ENCODE measurements around the gene HVCN1.

DNA sequence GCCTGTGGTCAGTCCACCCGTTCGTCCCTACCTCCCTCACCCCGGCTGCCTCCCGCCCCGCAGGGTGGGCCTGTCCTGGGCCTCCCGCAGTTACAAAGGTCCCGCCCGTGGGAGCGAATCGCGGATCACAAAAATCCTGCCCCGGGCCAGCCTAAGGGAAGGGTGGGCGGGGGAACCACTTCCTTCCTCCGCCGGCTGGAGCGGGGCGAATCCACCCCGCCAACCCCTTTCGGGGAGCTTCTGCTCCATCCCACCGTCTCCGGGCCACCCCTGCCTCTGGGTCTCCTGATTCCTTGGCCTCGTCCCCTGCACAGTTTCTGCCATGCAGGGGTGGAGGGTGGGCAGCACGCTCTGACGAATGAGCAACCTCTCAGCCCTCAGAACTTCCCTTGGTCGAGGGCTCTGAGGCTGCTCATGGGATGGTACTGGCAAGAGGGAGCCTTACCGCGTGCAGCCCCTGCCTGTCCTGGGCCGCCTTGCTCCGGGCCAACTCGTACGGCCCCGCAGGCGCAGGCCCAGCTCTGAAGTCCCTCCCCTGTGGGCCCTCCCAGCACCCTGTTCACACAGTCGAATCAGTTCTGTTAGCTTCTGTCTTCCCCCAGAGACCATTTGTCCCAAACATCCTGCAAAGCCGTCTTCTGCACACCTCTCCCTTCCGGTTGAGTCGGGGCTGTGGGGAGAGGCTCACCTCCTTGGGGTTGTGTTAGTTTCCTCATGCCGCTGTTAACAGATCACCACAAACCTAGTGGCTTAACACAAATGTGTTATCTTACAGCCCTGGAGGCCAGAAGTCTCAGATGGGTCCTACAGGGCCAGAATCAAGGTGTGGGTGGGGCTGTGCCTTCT, 589 bp upstream of the HVCN1 start:
- TF ChIP-seq, protein P1, sequence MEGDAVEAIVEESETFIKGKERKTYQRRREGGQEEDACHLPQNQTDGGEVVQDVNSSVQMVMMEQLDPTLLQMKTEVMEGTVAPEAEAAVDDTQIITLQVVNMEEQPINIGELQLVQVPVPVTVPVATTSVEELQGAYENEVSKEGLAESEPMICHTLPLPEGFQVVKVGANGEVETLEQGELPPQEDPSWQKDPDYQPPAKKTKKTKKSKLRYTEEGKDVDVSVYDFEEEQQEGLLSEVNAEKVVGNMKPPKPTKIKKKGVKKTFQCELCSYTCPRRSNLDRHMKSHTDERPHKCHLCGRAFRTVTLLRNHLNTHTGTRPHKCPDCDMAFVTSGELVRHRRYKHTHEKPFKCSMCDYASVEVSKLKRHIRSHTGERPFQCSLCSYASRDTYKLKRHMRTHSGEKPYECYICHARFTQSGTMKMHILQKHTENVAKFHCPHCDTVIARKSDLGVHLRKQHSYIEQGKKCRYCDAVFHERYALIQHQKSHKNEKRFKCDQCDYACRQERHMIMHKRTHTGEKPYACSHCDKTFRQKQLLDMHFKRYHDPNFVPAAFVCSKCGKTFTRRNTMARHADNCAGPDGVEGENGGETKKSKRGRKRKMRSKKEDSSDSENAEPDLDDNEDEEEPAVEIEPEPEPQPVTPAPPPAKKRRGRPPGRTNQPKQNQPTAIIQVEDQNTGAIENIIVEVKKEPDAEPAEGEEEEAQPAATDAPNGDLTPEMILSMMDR (IDR thresholded peaks at IDR 0.05 in 4 of 5, conservative IDR thresholded peaks at IDR 0.05 in 1 of 5), result no peak
- TF ChIP-seq POLR2A (IDR thresholded peaks at IDR 0.05), result no peak
